NCI-H446 (cell line): ENCODE measurements around the gene KCNC3.

Experiments
- DNase-seq, 2 experiments: peaks; one replicate each; lab custom pipeline; 2025; lab: John Stamatoyannopoulos, UW

KCNC3 gene

GRCh38 chr19:50329146-50329925 is at the start of gene KCNC3:
KCNC3 (minus strand) TSS chr19:50329377; CDS start chr19:50329082, 295 bp downstream.
- DNase-seq = peak; percentile 99

GRCh38 chr19:50378863-50379236 is 49.7 kb upstream of the KCNC3 start:
- no peak for DNase-seq

GRCh38 chr19:50378169-50378862 is 49.1 kb upstream of the KCNC3 start:
- DNase-seq = no peak

GRCh38 chr19:50377517-50377916 is 48.3 kb upstream of the KCNC3 start:
- no peak for DNase-seq

GRCh38 chr19:50377051-50377461 is 47.9 kb upstream of the KCNC3 start:
- peak in 1 of 2 experiments; percentile 81 for DNase-seq

GRCh38 chr19:50376166-50377050 is 47.2 kb upstream of the KCNC3 start, which contains the start of gene NR1H2:
NR1H2 (plus strand) TSS chr19:50376457; CDS start chr19:50377606, 1,149 bp downstream.
- peak; percentile 98 to 99 for DNase-seq

- no peak for DNase-seq
Measured at GRCh38 chr19:50371914-50372475, 42.8 kb upstream of the KCNC3 start.

- DNase-seq = peak; percentile 70 to 88
Measured at GRCh38 chr19:50368649-50369570, 39.7 kb upstream of the KCNC3 start.

GRCh38 chr19:50365434-50366306 is 36.5 kb upstream of the KCNC3 start, which contains the start of gene NAPSA:
NAPSA (minus strand) TSS chr19:50365639; CDS start chr19:50365621, 18 bp downstream.
- DNase-seq = no peak

GRCh38 chr19:50362656-50363424 is 33.7 kb upstream of the KCNC3 start:
- DNase-seq = no peak

- DNase-seq = no peak
Measured at GRCh38 chr19:50362030-50362412, 32.8 kb upstream of the KCNC3 start.

GRCh38 chr19:50361290-50362029 is 32.3 kb upstream of the KCNC3 start:
- no peak for DNase-seq

- DNase-seq = no peak
Measured at GRCh38 chr19:50359328-50359818, 30.2 kb upstream of the KCNC3 start.

- peak in 1 of 2 experiments; percentile 84 for DNase-seq
Measured at GRCh38 chr19:50358483-50359327, 29.5 kb upstream of the KCNC3 start.

- DNase-seq = peak; percentile 69 to 83
Measured at GRCh38 chr19:50357178-50358100, 28.3 kb upstream of the KCNC3 start.

GRCh38 chr19:50356691-50357177 is 27.6 kb upstream of the KCNC3 start:
- no peak for DNase-seq
